ENCODE results near the gene NDUFS7.

GRCh38 chr19:1360818-1361461 is 22.8 kb upstream of the NDUFS7 start:
- TF ChIP-seq, protein P1, sequence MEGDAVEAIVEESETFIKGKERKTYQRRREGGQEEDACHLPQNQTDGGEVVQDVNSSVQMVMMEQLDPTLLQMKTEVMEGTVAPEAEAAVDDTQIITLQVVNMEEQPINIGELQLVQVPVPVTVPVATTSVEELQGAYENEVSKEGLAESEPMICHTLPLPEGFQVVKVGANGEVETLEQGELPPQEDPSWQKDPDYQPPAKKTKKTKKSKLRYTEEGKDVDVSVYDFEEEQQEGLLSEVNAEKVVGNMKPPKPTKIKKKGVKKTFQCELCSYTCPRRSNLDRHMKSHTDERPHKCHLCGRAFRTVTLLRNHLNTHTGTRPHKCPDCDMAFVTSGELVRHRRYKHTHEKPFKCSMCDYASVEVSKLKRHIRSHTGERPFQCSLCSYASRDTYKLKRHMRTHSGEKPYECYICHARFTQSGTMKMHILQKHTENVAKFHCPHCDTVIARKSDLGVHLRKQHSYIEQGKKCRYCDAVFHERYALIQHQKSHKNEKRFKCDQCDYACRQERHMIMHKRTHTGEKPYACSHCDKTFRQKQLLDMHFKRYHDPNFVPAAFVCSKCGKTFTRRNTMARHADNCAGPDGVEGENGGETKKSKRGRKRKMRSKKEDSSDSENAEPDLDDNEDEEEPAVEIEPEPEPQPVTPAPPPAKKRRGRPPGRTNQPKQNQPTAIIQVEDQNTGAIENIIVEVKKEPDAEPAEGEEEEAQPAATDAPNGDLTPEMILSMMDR (IDR thresholded peaks at IDR 0.05): no peak
- TF ChIP-seq POLR2A (IDR thresholded peaks at IDR 0.05): no peak
